HG02870 (cell line): ENCODE measurements around the gene ROS1.
"Not testable (repeated sequence)": the region's sequence is repeated elsewhere in the genome, so short reads cannot be mapped to it uniquely, and the experiment has no call there.

Source experiments
- ATAC-seq: cut with Tn5 transposase; IDR thresholded peaks from one replicate; pipeline ENCODE4 v1.9.1; 2021; ENCODE audit warnings: mild to moderate bottlenecking, moderate library complexity; ENCODE audit not compliant: unreplicated experiment

ROS1 gene

DNA sequence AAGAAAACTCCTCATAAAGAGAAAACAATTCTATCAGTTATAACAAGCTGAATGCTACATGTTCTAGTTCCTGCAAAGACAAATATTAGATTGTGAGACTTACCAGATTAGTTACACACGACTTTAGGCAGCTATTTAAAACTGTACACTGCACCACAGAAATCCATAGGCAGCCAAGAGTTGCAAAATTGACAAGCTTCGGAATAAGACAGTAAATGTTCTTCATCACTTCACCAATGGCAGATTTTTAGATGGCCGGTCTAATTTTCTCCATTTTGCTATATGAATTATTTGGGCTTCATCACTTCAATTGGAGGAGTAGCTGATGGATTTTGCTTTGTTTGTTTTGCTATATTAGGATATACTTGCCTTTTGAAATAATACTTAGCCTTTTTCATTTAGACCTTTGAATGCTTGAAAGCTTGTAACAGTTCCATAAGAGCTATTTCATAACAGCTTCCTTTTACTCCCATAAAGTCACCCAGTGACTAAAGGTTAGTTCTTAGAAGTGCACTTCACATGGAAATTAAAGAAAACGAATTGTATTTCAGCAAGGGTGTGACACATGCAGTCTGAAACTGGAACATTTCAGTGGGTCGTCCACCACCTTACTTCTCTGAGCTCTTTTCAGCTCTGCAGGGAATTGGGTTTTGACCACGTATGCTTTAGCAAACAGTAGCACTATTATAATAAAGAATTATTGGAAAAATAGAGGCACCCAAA lies at the start of gene ROS1:
Gene ROS1 (minus strand): TSS at position 512 of the 723 bp plus-strand sequence. CDS start 286 bp downstream, at position 226.
- ATAC-seq, result no peak

DNA sequence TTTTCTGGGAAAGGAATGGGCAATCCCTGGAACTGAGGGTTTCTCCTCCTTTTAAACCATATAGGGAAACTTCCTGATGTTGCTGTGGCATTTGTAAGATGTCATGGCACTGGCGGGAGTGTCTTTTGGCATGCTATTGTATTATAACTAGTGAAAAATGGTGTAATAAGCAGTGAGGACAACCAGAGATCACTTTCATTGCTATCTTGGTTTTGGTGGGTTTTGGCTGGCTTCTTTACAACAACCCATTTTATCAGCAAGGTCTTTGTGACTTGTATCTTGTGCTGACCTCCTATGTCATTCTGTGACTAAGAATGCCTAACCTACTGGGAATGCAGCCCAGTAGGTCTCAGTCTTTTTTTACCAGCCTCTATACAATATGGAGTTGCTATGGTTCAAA lies 47.7 kb upstream of the ROS1 start:
- ATAC-seq, result no peak

DNA sequence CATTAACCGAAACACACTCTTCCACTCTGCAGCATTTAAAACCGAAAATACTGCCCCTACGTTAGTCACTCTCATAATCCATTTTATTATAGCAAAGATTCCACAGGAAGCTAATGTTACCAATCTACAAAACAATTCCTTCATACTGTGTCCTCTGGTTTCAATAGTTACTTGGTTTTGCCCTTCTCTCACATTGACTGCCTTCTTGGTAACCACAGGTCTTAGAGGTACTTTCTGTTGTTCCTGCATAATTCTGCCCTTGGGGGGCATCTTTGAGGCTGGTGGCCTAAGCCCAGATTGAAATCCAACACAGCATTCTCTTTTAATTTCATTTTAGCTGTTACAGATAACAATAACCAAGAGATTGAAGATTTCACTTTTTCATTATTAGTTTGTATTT lies 46.9 kb upstream of the ROS1 start:
- ATAC-seq, result no peak

DNA sequence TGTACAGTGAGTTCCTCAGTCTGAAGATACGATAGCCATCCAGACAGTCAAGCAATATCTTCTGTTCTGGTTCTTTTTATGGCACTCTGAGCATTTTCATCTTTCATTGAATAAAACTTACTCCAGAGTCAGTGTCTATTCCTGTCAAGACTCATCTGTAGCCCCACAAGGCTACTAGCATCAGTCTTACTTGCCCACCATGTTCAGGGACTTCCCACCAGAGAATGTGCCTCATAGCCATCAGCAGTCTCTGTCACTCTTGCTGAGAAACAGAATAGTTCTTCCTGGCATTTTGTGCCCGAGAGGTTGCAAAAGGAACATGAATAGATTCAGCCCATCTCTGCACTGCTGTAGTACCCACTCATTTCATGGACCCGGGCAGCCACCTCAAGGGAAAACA lies 44.0 kb upstream of the ROS1 start:
- ATAC-seq, result no peak

DNA sequence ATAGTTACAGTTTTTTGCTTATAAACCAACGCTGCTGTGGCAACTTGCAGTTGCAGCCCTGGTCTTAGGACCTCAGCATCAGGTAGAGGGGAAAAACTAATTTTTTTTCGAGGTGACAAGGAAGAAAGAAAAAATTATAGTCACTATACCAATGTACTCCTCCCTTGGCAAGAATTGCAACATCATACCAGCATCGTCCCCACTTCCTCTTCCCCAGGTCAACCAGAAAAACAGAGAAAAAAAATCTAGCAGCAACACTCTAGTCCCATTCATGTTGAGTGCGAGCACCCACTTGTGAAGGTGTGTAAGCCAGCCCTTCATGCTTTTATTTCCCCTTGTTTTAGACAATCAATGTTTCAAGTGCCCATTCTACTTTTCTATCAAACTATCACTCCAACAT lies 43.6 kb upstream of the ROS1 start:
- ATAC-seq, result no peak

DNA sequence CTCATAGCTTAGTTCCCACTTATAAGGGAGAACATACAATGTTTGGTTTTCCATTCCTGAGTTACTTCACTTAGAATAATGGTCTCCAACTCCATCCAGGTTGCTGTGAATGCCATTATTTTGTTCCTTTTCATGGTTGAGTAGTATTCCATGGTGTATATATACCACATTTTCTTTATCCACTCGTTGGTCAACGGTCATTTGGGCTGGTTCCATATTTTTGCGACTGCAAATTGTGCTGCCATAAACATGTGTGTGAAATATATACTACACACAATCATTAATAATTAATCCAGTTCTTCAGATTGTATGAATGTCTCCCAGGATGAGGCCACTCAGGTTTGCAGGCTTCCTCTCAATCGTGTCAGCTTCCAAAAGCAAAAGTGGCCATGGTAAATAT lies 42.8 kb upstream of the ROS1 start:
- not testable (repeated sequence) for ATAC-seq

DNA sequence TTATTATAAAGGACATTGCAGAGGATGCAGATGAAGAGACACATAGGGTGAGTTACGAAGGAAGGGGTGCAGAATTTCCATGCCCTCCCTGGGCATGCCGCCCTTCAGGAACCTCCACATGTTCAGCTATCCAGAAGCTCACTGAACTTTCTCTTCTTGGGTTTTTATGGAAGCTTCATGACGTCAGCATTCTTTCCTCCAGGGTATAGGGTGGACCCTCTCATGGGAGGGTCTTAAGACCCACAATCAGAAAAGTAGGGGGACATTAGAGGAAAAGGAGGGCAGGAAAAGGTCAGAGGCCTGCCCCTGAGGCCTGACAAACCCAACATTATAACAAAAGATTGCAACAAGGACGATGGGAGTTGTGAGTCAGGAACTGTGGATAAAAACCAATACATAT lies 42.1 kb upstream of the ROS1 start:
- no peak for ATAC-seq

DNA sequence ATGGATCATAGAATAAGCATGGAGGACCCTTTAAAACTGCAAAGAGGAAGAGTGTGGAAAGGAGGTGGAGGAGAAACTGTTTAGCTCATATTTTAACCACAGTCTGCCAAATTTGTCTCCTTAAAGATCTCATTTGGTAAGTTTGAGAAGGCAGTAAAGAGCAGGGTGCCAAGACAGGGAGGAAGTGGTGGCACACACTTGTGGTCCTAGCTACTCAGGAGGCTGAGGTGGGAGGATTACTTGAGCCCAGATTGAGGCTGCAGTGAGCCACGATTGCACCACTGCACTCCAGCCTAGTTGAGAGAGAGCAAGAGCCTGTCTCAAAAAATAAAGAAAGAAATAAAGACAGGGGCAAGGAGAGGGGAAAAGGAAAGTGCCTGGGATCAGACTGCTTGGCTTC lies 39.9 kb upstream of the ROS1 start:
- ATAC-seq, result no peak

DNA sequence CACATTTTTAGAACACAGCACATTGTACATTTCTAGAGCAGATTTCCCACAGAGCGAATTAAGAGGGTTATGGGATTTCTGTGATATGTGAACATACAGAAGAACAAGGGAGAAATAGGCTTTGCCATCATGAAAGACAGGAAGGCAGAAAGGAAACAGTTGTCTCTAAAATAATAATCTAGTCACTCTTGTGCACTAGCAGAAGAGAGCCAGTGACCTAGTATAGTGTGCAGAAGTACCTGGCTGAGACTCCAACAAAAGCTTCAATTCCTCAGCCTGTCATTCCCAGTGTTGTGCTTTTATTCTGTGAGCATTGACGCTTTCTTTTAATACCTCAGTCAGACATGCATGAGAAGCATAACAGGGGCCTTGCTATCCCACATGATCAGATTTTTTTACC lies 39.0 kb upstream of the ROS1 start:
- ATAC-seq, result peak; percentile 5

DNA sequence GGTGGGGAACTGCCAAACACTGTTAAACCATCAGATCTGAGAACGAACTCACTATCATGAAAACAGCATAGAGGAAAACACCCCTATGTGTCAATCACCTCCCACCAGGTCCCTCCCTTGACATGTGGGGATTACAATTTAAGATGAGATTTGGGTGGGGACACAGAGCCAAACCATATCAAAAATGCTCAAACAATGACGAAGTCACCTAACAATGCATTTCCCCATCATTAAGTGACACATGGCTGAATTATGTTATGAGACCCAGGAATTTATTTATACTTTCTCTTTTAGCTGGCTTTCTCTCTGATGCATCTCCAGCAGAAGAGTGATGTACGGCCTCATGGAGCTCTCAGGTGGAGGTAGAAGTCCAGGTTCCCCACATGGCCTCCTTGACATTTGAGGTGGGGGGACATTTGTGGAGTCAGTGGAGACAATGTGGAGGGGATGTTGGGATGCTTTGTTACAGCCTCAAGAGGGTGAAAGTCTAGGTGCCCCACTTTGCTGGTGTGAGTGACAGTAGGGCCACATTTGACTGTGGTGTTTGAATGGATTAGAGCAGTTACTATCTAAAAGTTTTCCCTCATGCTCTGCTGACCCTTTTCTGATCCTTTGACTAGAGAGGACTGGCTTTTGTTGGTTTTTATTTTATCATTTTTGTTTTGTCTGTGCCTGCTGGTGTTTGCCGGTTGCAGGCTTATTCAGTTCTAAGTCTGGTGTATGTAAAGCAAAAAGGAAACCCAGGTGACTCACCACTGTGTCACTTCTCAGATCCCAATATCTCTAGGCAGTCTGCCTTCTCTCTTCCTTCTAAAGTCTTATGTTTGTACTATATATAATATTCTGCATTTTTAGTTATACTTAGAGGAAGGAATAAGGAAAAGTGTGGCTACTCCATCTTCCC lies 38.3 kb upstream of the ROS1 start:
- ATAC-seq, result peak; percentile 79

DNA sequence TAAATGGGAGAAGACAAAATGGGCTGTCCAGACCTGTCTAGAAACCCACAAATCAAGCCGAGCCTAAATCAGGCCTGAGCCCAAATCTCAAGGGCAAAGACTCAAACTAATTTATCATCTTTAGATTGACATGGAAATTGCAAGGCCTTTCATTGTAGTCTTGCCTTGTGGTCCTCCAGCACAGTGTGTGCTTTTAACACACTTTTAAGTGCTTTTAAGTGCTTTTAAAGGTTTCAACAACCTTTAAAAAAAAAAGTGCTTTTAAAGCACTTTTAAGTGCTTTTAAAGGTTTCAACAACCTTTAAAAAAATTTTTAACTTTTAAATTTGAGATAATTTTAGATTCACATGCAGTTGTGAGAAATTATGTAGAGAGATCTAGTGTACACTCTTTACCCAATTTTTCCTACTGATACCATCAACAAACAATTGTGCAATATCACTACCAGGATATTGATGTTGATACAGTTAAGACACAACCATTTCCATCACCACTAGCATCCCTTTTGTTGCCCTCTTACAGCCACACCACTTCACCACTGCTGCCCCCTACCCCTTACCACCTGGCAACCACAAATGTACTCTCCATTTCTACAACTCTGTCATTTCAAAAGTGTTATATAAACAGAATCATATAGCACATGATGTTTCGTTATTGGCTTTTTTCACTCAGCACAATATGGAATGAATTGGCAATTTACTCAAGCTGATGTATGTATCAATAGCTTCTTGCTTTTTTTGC lies 33.6 kb upstream of the ROS1 start:
- ATAC-seq, result no peak

DNA sequence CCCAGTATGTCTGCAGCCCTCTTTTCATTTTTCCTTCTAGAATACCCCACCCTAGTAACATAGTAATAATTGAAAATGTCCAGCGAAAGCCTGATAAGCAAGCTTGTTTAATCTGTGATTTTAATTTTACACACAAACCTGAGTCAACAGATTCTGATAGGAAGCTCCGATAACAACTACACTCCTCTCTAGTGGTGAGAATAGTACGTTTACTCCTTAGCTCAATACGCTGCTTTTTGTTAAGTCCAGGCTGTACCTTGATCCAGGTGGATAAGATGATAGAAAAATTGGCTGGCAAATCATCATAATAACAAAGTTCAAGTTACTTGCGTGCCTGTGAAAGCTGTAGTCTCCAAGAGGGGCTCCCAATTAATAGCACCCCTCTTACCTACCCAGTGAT lies 31.3 kb upstream of the ROS1 start:
- no peak for ATAC-seq

DNA sequence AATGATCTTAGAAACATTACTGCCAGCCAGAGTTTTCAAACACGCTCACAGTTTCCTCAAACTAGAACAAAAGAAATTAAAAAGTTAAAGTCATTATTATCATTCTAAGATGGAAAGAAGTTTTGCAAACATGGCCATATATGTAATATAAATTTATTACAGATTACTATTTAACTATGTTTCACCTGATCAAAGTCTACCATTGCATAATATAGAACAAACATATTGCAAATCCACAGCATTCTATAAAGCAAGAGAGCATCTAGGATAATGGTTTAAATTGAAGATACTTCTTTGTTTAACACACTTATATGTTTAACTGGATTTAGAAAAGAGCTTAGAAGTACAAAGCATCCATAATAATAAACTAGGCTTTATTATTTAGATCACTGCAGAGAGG lies 30.5 kb upstream of the ROS1 start:
- no peak for ATAC-seq

DNA sequence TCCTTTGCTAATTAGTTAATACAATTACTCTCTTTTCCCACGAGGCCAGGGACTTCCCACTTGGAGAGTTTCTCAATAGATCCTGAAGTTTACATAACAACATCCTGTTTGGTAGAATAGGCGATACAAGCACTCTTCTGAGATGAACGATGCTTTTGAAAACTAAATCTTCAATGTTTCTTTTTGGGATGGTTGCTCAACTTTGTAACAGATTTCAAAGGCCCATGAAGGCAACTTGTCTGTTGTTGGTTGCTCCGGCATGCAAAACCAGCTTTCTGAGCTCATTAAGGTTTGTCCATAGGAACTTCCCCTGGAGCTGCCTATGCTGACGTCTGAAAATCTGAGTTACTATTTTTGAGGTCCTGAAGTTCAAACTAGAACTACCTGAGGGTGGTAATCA lies 25.9 kb upstream of the ROS1 start:
- ATAC-seq, result no peak

DNA sequence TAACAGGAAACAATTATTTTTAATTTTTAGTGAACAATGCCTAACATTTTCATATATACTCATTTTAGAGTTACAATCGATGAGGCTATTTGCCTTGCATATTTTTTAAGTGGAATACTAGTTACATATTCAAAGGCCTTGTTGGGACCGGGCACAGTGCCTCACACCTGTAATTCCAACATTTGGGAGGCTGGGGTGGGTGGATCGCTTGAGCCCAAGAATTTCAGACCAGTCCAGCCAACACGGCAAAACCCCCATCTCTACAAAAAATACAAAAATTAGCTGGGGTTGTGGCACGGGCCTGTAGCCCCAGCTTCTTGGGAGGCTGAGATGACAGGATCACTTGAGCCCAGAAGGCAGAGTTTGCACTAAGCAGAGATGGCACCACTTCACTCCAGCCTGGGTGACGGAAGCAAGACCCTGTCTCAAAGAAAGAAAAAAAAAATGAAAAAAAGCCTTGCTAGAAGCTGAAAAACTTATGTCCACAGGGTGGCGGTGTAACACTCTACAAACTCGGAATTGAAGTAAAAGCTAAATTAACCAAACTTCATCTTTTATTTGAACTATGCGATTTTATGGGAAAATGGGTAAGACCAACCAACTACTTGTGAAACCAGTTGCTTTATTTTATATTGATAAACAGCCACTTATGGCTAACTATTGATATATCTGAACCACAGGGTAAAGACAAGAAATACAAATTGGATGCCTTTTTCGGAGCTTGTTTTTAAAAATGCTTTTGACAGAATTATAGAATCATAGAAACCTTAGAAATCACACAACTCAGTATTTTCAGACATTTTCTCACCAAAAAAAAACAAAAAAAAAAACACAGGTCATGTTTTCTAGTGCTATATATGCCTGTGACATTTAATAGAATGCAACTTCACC lies 24.1 kb upstream of the ROS1 start:
- no peak for ATAC-seq

DNA sequence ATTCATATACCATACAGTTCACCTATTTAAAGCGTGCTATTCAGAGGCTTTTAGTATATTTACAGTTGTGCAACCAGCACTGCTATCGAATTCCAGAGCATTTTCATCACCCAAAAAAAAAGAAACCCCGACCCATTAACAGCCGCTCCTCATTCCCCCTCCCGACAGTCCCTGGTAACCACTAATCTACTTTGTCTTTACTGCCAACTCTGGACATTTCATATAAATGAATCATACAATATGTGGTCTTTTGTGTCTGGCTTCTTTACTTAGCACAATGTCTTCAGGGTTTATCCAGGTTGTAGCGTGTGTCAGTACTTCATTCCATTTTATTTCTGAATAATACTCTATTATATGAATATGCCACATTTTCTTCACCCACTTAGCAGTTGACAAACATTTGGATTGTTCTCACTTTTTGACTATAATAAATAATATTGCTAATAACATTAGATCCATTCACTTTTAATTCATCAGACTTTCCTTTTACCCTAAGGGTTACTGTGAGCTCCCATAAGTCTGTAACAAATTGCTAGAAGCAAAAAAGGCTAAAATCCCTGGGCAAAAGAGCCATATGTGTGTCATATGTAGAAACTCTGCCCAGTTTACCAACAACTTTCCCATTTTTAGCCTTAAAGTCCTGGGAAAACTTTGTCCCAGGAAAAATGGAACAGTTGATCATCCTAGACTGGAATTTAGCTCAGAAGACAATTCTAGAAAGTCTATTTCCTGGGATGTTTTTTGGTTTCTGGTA lies 23.2 kb upstream of the ROS1 start:
- ATAC-seq, result no peak

DNA sequence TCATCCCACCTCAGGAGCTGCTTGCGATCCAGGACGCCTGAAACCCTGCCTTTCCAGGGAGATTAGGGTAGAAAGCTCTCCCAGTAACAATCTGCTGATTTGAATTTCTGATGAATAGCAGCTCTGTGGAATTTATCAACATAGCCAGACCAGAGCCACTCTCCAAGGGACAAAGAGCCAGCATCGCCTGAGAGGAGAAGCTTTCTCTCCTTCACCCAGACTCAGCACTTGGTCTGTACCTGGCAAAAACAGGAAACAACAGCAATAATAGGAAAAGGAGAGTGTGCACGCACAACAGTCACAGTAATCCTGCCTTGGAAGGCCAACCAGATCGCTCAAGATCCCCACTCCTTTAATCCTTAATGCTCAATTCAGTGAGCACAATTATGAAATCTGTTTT lies 22.3 kb upstream of the ROS1 start:
- ATAC-seq, result no peak

DNA sequence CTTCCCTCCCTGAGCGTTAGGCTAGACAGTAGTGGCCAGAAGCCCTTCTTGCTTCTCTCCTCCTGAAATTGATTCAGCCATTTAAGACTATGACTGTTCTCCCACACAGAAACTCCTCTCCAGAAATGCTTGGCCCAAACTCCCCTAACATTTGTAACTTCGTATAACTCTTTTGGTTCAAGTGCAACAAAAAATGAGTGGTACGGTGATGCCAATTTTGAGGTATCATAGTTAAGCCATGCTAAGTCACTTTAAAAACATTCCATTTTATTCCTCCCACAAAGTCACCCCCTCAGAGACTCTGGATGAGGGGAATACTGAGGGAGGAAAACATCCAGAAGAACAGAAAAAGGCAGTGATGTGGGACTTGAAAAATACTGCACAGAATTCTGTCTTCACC lies 21.1 kb upstream of the ROS1 start:
- ATAC-seq, result no peak

DNA sequence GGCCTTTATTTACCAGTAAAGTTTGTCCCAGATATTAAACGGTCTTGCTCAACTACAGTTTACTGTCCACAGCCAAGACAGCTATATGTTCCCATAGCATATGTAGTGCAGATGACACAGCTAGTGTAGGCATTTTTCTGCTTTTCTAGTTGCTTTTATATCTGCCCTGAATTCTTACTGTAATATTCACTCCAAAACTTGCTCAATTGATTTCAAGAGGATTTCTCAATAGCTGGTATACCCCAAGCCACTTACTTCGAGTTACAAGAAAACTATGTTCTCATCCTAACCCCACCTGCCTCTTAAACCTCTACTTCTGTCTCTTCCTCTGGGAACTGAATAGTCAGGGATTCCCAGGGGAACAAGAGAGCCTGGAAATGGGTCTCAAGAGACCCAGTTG lies 18.9 kb upstream of the ROS1 start:
- no peak for ATAC-seq

DNA sequence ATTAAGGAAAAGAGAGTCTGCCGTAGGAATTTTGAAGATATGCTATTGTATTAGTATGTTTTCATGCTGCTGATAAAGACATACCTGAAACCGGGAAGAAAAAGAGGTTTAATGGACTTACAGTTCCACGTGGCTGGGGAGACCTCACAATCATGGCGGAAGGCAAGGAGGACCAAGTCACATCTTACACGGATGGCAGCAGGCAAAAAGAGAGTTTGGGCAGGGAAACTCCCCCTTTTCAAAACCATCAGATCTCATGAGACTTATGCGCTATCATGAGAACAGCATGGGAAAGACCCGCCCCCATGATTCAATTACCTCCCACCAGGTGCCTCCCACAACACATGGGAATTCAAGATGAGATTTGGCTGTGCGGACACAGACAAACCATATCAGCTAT lies 16.6 kb upstream of the ROS1 start:
- not testable (repeated sequence) for ATAC-seq
